Esophagus muscularis mucosa (tissue), 3 donors: ENCODE results near the gene CEP170.
A peak's percentile ranks its signal among the peaks of the same experiment; 100 is the strongest.

Experiments used
- CTCF ChIP-seq, 3 experiments: fragments of 200-600 bp in 2 of 3; fragments of 450-650 bp in 1 of 3; sonication (generic) in 2 of 3; IDR thresholded peaks; one replicate each; pipeline ENCODE4 v1.5.1; 2017 to 2019; ENCODE audit warnings: antibody characterized with exemption in 3 of 3, mild to moderate bottlenecking in 2 of 3, moderate library complexity in 1 of 3
- POLR2A ChIP-seq: fragments of 450-650 bp; IDR thresholded peaks from one replicate; pipeline ENCODE4 v1.6.1; 2017; ENCODE audit warnings: antibody characterized with exemption, moderate library complexity, mild to moderate bottlenecking, low read depth
- POLR2AphosphoS5 ChIP-seq, 2 donors: sonication (generic); formaldehyde crosslinking; IDR thresholded peaks; one replicate each; pipeline ENCODE4 v1.6.1; 2017; ENCODE audit warnings: antibody characterized with exemption in 2 of 2

- TF ChIP-seq CTCF (IDR thresholded peaks at IDR 0.05) (no peak), POLR2AphosphoS5 (IDR thresholded peaks at IDR 0.05) (peak in 1 of 2 donors; percentile 41), POLR2A (no peak)
Measured at GRCh38 chr1:243254233-243254926, 701 bp downstream of the CEP170 start.
